SK-N-SH (cell line): ENCODE data around the gene IVNS1ABP. TPM values are rescaled to one million over a fixed set of nuclear protein-coding genes. Genes with fewer than 3 reads are reported as not detected.

Source experiments
- CTCF ChIA-PET: fragments of 300-600, 350-600 bp; formaldehyde crosslinking; extraction: SDS; loops from one replicate; lab custom pipeline; 2021; lab: Yijun Ruan, JAX
- POLR2A ChIA-PET: fragments of 350-600 bp; sonication (Branson Sonifier 250); formaldehyde crosslinking; extraction: SDS; loops from one replicate; lab custom pipeline; 2020; ENCODE audit warnings: antibody characterized with exemption, inconsistent platforms; lab: Yijun Ruan, JAX
- DNase-seq: peaks from one replicate; pipeline ENCODE4 v3.0.0; 2012
- H2AFZ ChIP-seq: fragments of 200-600 bp; sonication (generic); 2 replicates; pipeline ENCODE4 v1.8.1; 2016; ENCODE audit warnings: antibody characterized with exemption, mild to moderate bottlenecking, low read depth
- H3F3A ChIP-seq: fragments of 200-600 bp; sonication (generic); replicated peaks from 2 replicates; pipeline ENCODE3; 2016; ENCODE audit warnings: antibody characterized with exemption, mild to moderate bottlenecking; ENCODE audit not compliant: insufficient read depth
- H3K27ac ChIP-seq, 2 experiments: fragments of 200-500 bp in 1 of 2; fragments of 200-600 bp in 1 of 2; sonication (Bioruptor generic) in 1 of 2; sonication (generic), shearing (Covaris generic) in 1 of 2; 2 replicates each; pipeline versions ENCODE4 v1.5.1 to v1.6.1; 2014 to 2016; ENCODE audit warnings: low read depth in 2 of 2, inconsistent platforms in 1 of 2, low read length in 1 of 2, mild to moderate bottlenecking in 1 of 2, mixed read lengths in 1 of 2
- H3K27me3 ChIP-seq: fragments of 200-600 bp; sonication (generic), shearing (Covaris generic); 2 replicates; pipeline ENCODE4 v1.6.1; 2016; ENCODE audit warnings: mixed run types; ENCODE audit not compliant: insufficient read depth
- H3K36me3 ChIP-seq, 2 experiments: fragments of 200-500 bp in 1 of 2; fragments of 200-600 bp in 1 of 2; sonication (Bioruptor generic) in 1 of 2; sonication (generic) in 1 of 2; replicated peaks in 1 of 2; 2 replicates each; pipeline versions ENCODE3 to v1.5.1; 2014 to 2016; ENCODE audit warnings: low read length in 1 of 2, mild to moderate bottlenecking in 1 of 2; ENCODE audit not compliant: insufficient read depth in 2 of 2, control insufficient read depth in 1 of 2
- H3K4me1 ChIP-seq, 2 experiments: fragments of 200-500 bp in 1 of 2; fragments of 200-600 bp in 1 of 2; sonication (Bioruptor generic) in 1 of 2; sonication (generic), shearing (Covaris generic) in 1 of 2; 2 replicates each; pipeline versions ENCODE4 v1.5.1 to v1.6.1; 2014 to 2016; ENCODE audit warnings: low read depth in 1 of 2, low read length in 1 of 2, mixed run types in 1 of 2; ENCODE audit not compliant: insufficient read depth in 2 of 2, control insufficient read depth in 1 of 2
- H3K4me2 ChIP-seq: fragments of 200-600 bp; sonication (generic), shearing (Covaris generic); 2 replicates; pipeline ENCODE4 v1.6.1; 2017; ENCODE audit warnings: mixed run types
- H3K4me3 ChIP-seq, 2 experiments: fragments of 200-500 bp in 1 of 2; fragments of 200-600 bp in 1 of 2; sonication (Bioruptor generic) in 1 of 2; sonication (generic), shearing (Covaris generic) in 1 of 2; 2 replicates each; pipeline versions ENCODE4 v1.5.1 to v1.8.1; 2014 to 2016; ENCODE audit warnings: low read depth in 2 of 2, inconsistent platforms in 1 of 2, low read length in 1 of 2, mild to moderate bottlenecking in 1 of 2, mixed read lengths in 1 of 2, moderate library complexity in 1 of 2
- H3K79me2 ChIP-seq: fragments of 200-600 bp; sonication (generic); 2 replicates; pipeline ENCODE4 v1.8.1; 2017; ENCODE audit warnings: mild to moderate bottlenecking; ENCODE audit not compliant: insufficient read depth
- H3K9ac ChIP-seq: fragments of 200-600 bp; sonication (generic); 2 replicates; pipeline ENCODE4 v1.6.1; 2017; ENCODE audit warnings: mixed run types
- H3K9me2 ChIP-seq: fragments of 200-600 bp; sonication (generic); 2 replicates; pipeline ENCODE4 v1.6.1; 2017; ENCODE audit warnings: mixed run types
- H3K9me3 ChIP-seq: fragments of 200-600 bp; sonication (generic); 2 replicates; pipeline ENCODE4 v1.6.1; 2017; ENCODE audit warnings: mixed run types, mild to moderate bottlenecking, moderate library complexity
- H4K20me1 ChIP-seq: fragments of 200-600 bp; sonication (generic); 2 replicates; pipeline ENCODE4 v1.6.1; 2017; ENCODE audit warnings: mild to moderate bottlenecking, mixed run types; ENCODE audit not compliant: insufficient read depth
- CHD2 ChIP-seq: fragments of 150-350 bp; IDR thresholded peaks from 2 replicates; pipeline ENCODE4 v1.6.1; 2018; ENCODE audit warnings: low read length; ENCODE audit not compliant: partially characterized antibody
- ELF1 ChIP-seq: IDR thresholded peaks from 2 replicates; pipeline ENCODE4 v1.4.0; 2012
- EZH2phosphoT487 ChIP-seq: fragments of 200-600 bp; sonication (generic); IDR thresholded peaks from 2 replicates; pipeline ENCODE4 v1.6.1; 2017; ENCODE audit warnings: low read depth, mixed run types, mild to moderate bottlenecking, antibody characterized with exemption, moderate library complexity, borderline replicate concordance
- GABPA ChIP-seq: IDR thresholded peaks from 2 replicates; pipeline ENCODE4 v1.4.0; 2012; ENCODE audit warnings: low read depth, mild to moderate bottlenecking
- GATA2 ChIP-seq: sonication (generic); formaldehyde crosslinking; IDR thresholded peaks from 2 replicates; pipeline ENCODE4 v1.5.0; 2020; ENCODE audit warnings: mild to moderate bottlenecking, missing genetic modification reagents
- MXI1 ChIP-seq: IDR thresholded peaks from 2 replicates; pipeline ENCODE4 v1.6.1; 2012; ENCODE audit warnings: mild to moderate bottlenecking, low read depth, low read length, improper control_type of control experiment
- NFIC ChIP-seq: IDR thresholded peaks from 2 replicates; pipeline ENCODE4 v1.4.0; 2012; ENCODE audit warnings: borderline replicate concordance
- RAD21 ChIP-seq: IDR thresholded peaks from 2 replicates; pipeline ENCODE4 v1.6.1; 2012; ENCODE audit warnings: mild to moderate bottlenecking, low read length
- RCOR1 ChIP-seq: fragments of 150-350 bp; IDR thresholded peaks from 2 replicates; pipeline ENCODE4 v1.6.1; 2017; ENCODE audit warnings: antibody characterized with exemption, low read length
- RXRA ChIP-seq: IDR thresholded peaks from 2 replicates; pipeline ENCODE4 v1.4.0; 2012; ENCODE audit warnings: low read depth, mild to moderate bottlenecking, borderline replicate concordance
- SIN3A ChIP-seq: IDR thresholded peaks from 2 replicates; pipeline ENCODE4 v1.6.1; 2012; ENCODE audit warnings: low read depth, mild to moderate bottlenecking, low read length, moderate library complexity, borderline replicate concordance
- SMC3 ChIP-seq: IDR thresholded peaks from 2 replicates; pipeline ENCODE4 v1.6.1; 2012; ENCODE audit warnings: low read depth, low read length, improper control_type of control experiment
- WGBS: methylation state at CpG from one replicate; pipeline ENCODE4 v1.1.6; 2017; ENCODE audit warnings: low lambda C conversion rate; 5-methylcytosine and 5-hydroxymethylcytosine counted together
- polyA plus RNA-seq, 3 experiments: library from polyadenylated mRNA; depleted of rRNA; stranded (reverse); fragments of >200 nt; gene quantifications; 2 replicates each; pipeline ENCODE4 v1.2.3, GENCODE V29; 2012
- TF ChIP-seq, protein P1 (sequence below): IDR thresholded peaks from 2 replicates; pipeline ENCODE4 v1.4.0; 2012; ENCODE audit warnings: low read depth, borderline replicate concordance
- TF ChIP-seq, protein P2 (sequence below): fragments of 150-350 bp; IDR thresholded peaks from 2 replicates; pipeline ENCODE4 v1.6.1; 2017; ENCODE audit warnings: antibody characterized with exemption, low read length, low read depth, borderline replicate concordance

The IVNS1ABP gene
- polyA plus RNA-seq, 1 of the 3 experiments (the other 2 are of a cell fraction), result 24.5 TPM

GRCh38 chr1:185353124-185353523 is 36.1 kb upstream of the IVNS1ABP start:
- 84% methylated on average over 4 of the region's 4 CpGs for WGBS
- H3K4me1 ChIP-seq, result no peaks in the 10 kb centered on the region
- H3K4me3 ChIP-seq, result no peak overlapping the region
- no peak overlapping the region for H3K4me2 ChIP-seq
- H3K9me3 ChIP-seq, result no peaks in the 10 kb centered on the region
- H3K27ac ChIP-seq, result no peak overlapping the region
- no peaks in the 10 kb centered on the region for H3F3A ChIP-seq
- H3K36me3 ChIP-seq, result no peaks in the 10 kb centered on the region
- no peak overlapping the region for H2AFZ ChIP-seq
- no peaks in the 10 kb centered on the region for H3K79me2 ChIP-seq
- CTCF ChIA-PET, result no interaction called here
- H3K9ac ChIP-seq, result no peak overlapping the region
- TF ChIP-seq RCOR1, result no peak
- no peak for TF ChIP-seq ELF1
- no peak for TF ChIP-seq CHD2
- H3K9me2 ChIP-seq, result no peaks in the 10 kb centered on the region
- H3K27me3 ChIP-seq, result no peaks in the 10 kb centered on the region
- POLR2A ChIA-PET, result no interaction called here
- no peak for DNase-seq
- no peaks in the 10 kb centered on the region for H4K20me1 ChIP-seq

GRCh38 chr1:185351734-185352466 is 34.9 kb upstream of the IVNS1ABP start:
- no peaks in the 10 kb centered on the region for H3K9me3 ChIP-seq
- TF ChIP-seq RXRA (no peak), SMC3 (no peak), EZH2phosphoT487 (no peak), GATA2 (no peak), SIN3A (no peak)
- TF ChIP-seq, protein P1, sequence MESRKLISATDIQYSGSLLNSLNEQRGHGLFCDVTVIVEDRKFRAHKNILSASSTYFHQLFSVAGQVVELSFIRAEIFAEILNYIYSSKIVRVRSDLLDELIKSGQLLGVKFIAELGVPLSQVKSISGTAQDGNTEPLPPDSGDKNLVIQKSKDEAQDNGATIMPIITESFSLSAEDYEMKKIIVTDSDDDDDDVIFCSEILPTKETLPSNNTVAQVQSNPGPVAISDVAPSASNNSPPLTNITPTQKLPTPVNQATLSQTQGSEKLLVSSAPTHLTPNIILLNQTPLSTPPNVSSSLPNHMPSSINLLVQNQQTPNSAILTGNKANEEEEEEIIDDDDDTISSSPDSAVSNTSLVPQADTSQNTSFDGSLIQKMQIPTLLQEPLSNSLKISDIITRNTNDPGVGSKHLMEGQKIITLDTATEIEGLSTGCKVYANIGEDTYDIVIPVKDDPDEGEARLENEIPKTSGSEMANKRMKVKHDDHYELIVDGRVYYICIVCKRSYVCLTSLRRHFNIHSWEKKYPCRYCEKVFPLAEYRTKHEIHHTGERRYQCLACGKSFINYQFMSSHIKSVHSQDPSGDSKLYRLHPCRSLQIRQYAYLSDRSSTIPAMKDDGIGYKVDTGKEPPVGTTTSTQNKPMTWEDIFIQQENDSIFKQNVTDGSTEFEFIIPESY, result no peak
- ChIA-PET POLR2A (no interaction called here), CTCF (interaction anchor here (0.6 kb wide), 1 partner anchor 163 kb away, joined by 3 read pairs; no protein-coding TSS in a partner anchor)
- H2AFZ ChIP-seq, result no peak overlapping the region
- no peak overlapping the region for H3K4me2 ChIP-seq
- H3K36me3 ChIP-seq, result no peaks in the 10 kb centered on the region
- no peaks in the 10 kb centered on the region for H3F3A ChIP-seq
- WGBS, result 79% methylated on average over 2 of the region's 2 CpGs
- H4K20me1 ChIP-seq, result no peaks in the 10 kb centered on the region
- H3K9ac ChIP-seq, result no peak overlapping the region
- no peak for DNase-seq
- no peak overlapping the region for H3K4me3 ChIP-seq
- H3K27ac ChIP-seq, result peak overlapping the region in 1 of 2 experiments; percentile 7; a peak in 1 of 4 replicates
- no peaks in the 10 kb centered on the region for H3K9me2 ChIP-seq
- H3K79me2 ChIP-seq, result no peaks in the 10 kb centered on the region
- H3K27me3 ChIP-seq, result no peaks in the 10 kb centered on the region
- no peaks in the 10 kb centered on the region for H3K4me1 ChIP-seq

GRCh38 chr1:185350027-185350442 is 33.0 kb upstream of the IVNS1ABP start:
- Histone ChIP-seq H4K20me1 (no peaks in the 10 kb centered on the region), H3K27me3 (no peaks in the 10 kb centered on the region), H3K9me2 (no peaks in the 10 kb centered on the region), H3K4me3 (no peak overlapping the region), H3K9ac (no peak overlapping the region), H2AFZ (no peak overlapping the region), H3K4me1 (no peaks in the 10 kb centered on the region), H3F3A (no peaks in the 10 kb centered on the region), H3K4me2 (no peak overlapping the region), H3K36me3 (no peaks in the 10 kb centered on the region), H3K9me3 (no peaks in the 10 kb centered on the region), H3K27ac (no peak overlapping the region), H3K79me2 (no peaks in the 10 kb centered on the region)
- DNase-seq, result no peak
- POLR2A ChIA-PET, result no interaction called here
- WGBS, result 78% methylated on average over 2 of the region's 2 CpGs
- TF ChIP-seq MXI1 (no peak), RAD21 (no peak), RCOR1 (no peak), NFIC (no peak), GABPA (no peak)
- TF ChIP-seq, protein P2, sequence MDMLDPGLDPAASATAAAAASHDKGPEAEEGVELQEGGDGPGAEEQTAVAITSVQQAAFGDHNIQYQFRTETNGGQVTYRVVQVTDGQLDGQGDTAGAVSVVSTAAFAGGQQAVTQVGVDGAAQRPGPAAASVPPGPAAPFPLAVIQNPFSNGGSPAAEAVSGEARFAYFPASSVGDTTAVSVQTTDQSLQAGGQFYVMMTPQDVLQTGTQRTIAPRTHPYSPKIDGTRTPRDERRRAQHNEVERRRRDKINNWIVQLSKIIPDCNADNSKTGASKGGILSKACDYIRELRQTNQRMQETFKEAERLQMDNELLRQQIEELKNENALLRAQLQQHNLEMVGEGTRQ, result no peak
- CTCF ChIA-PET, result no interaction called here
